Measurements from ENCODE around the gene SREBF1. TPM values are rescaled to one million over a fixed set of nuclear protein-coding genes. Genes with fewer than 3 reads are reported as not detected.
"Not testable (repeated sequence)": the region's sequence is repeated elsewhere in the genome, so short reads cannot be mapped to it uniquely, and the experiment has no call there.

The SREBF1 gene
- total and polyA plus RNA-seq, 5 donors = 28.7 to 45.7 (median 40.5) TPM

GRCh38 chr17:17808706-17809432 is 27.9 kb downstream of the SREBF1 start:
- Histone ChIP-seq H3K27ac (ENCODE audit: low read length) (no peak overlapping the region), H3K9me3 (ENCODE audit: control insufficient read depth, low read length) (no peaks in the 10 kb centered on the region), H3K4me3 (ENCODE audit: low read length) (no peak overlapping the region), H3K27me3 (ENCODE audit: control insufficient read depth, insufficient read depth) (no peaks in the 10 kb centered on the region), H3K4me1 (ENCODE audit: control insufficient read depth, insufficient read depth, low read length) (no peaks in the 10 kb centered on the region)
- no peak for ATAC-seq
- WGBS = 58% methylated on average over 15 of the region's 15 CpGs
- intact Hi-C loops (cut with DNase I) = no loop called here
- no peak for DNase-seq

DNA sequence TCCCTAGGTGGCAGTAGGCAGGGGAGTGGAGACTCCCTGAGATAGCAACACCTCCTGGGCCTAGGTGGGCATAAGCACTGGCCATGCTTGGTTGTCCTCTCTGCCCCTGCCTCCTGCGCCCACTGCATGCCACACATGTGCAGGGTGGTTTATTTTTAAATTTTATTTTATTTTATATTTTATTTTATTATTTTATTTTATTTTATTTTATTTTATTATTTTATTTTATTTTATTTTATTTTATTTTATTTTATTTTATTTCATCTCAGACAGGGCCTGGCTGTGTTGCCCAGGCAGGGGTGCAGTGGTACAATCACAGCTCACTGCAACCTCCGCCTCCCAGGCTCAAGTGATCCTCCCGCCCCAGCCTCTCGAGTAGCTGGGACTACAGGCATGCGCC is 28.6 kb downstream of the SREBF1 start:
- intact Hi-C loops (cut with DNase I); H3K27ac ChIP-seq (ENCODE audit: low read length); H3K27me3 ChIP-seq (ENCODE audit: control insufficient read depth, insufficient read depth); H3K4me3 ChIP-seq (ENCODE audit: low read length); ATAC-seq; DNase-seq; H3K4me1 ChIP-seq (ENCODE audit: control insufficient read depth, insufficient read depth, low read length); H3K9me3 ChIP-seq (ENCODE audit: control insufficient read depth, low read length): not testable (repeated sequence)
- WGBS = 95% methylated on average over 5 of the region's 5 CpGs

DNA sequence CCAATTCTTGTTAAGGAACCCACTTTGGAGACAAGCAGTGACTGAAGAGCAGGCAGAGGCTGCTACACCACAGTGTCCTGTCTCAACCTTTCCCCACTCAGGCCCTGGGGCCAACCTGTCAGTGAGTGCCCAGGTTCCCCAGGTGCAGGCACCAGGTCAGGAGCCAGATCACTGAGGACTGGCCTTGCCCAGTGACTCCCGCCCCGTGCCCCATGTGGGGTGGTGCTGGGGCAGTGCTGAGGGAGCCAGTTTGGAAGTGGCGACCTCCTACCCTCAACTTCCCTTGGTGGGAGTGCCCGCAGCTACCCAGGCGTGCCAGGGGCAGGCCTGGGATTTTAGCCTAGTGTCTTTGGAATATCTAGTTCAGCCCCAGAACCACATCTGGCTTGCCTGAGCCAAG is 29.3 kb downstream of the SREBF1 start:
- Histone ChIP-seq H3K9me3 (ENCODE audit: control insufficient read depth, low read length) (no peaks in the 10 kb centered on the region), H3K4me1 (ENCODE audit: control insufficient read depth, insufficient read depth, low read length) (no peaks in the 10 kb centered on the region), H3K27me3 (ENCODE audit: control insufficient read depth, insufficient read depth) (no peaks in the 10 kb centered on the region), H3K27ac (ENCODE audit: low read length) (no peak overlapping the region), H3K4me3 (ENCODE audit: low read length) (no peak overlapping the region)
- DNase-seq (no peak), ATAC-seq (no peak)
- 87% methylated on average over 5 of the region's 5 CpGs for WGBS
- intact Hi-C loops (cut with DNase I) = no loop called here

- no peak for ATAC-seq
- Histone ChIP-seq H3K4me1 (ENCODE audit: control insufficient read depth, insufficient read depth, low read length) (no peaks in the 10 kb centered on the region), H3K4me3 (ENCODE audit: low read length) (no peak overlapping the region), H3K27me3 (ENCODE audit: control insufficient read depth, insufficient read depth) (no peaks in the 10 kb centered on the region), H3K27ac (ENCODE audit: low read length) (no peak overlapping the region), H3K9me3 (ENCODE audit: control insufficient read depth, low read length) (no peaks in the 10 kb centered on the region)
- intact Hi-C loops (cut with DNase I) = no loop called here
- WGBS = 65% methylated on average over 17 of the region's 17 CpGs
- DNase-seq = no peak
Measured at GRCh38 chr17:17806611-17807274, 30.0 kb downstream of the SREBF1 start.

DNA sequence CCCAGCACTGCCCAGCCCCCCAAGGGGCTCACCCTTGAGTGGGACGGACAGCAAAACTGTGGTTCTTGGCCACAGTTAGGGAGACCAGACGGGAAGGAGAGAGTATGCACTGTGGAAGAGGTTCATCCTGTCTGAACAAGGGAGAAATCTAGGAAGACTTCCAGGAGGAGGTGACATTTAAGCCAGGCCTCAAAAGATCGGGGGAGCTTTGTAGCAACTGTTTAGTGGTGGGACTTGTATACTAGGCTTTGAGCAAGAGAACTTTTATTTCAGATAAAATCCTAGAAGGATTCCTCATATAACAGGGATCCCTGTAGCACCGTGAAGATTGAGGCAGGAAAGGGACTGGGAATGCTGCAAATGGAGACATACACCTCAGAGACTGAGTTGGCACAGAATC is 30.8 kb downstream of the SREBF1 start:
- Histone ChIP-seq H3K27me3 (ENCODE audit: control insufficient read depth, insufficient read depth) (no peaks in the 10 kb centered on the region), H3K4me1 (ENCODE audit: control insufficient read depth, insufficient read depth, low read length) (no peaks in the 10 kb centered on the region), H3K27ac (ENCODE audit: low read length) (peak overlapping the region; percentile 74), H3K4me3 (ENCODE audit: low read length) (no peak overlapping the region), H3K9me3 (ENCODE audit: control insufficient read depth, low read length) (no peaks in the 10 kb centered on the region)
- WGBS = 69% methylated on average over 4 of the region's 4 CpGs
- ATAC-seq (no peak), DNase-seq (no peak)
- intact Hi-C loops (cut with DNase I) = no loop called here

GRCh38 chr17:17805575-17805974 is 31.2 kb downstream of the SREBF1 start:
- no peaks in the 10 kb centered on the region for H3K27me3 ChIP-seq (ENCODE audit: control insufficient read depth, insufficient read depth)
- H3K9me3 ChIP-seq (ENCODE audit: control insufficient read depth, low read length) = no peaks in the 10 kb centered on the region
- intact Hi-C loops (cut with DNase I) = no loop called here
- 44% methylated on average over 9 of the region's 9 CpGs for WGBS
- DNase-seq (peak in 2 of 3 donors; percentile 74 to 83), ATAC-seq (peak; percentile 22 to 42)
- H3K4me3 ChIP-seq (ENCODE audit: low read length) = no peak overlapping the region
- H3K4me1 ChIP-seq (ENCODE audit: control insufficient read depth, insufficient read depth, low read length) = no peaks in the 10 kb centered on the region
- peak overlapping the region; percentile 74 for H3K27ac ChIP-seq (ENCODE audit: low read length)

- no peak for DNase-seq
- Histone ChIP-seq H3K27ac (ENCODE audit: low read length) (no peak overlapping the region), H3K4me1 (ENCODE audit: control insufficient read depth, insufficient read depth, low read length) (no peaks in the 10 kb centered on the region), H3K27me3 (ENCODE audit: control insufficient read depth, insufficient read depth) (no peaks in the 10 kb centered on the region), H3K4me3 (ENCODE audit: low read length) (no peak overlapping the region), H3K9me3 (ENCODE audit: control insufficient read depth, low read length) (no peaks in the 10 kb centered on the region)
- ATAC-seq = no peak
- WGBS = 98% methylated on average over 3 of the region's 3 CpGs
- intact Hi-C loops (cut with DNase I) = no loop called here
Measured at GRCh38 chr17:17804007-17804406, 32.8 kb downstream of the SREBF1 start.

- no peak overlapping the region for H3K4me3 ChIP-seq (ENCODE audit: low read length)
- 89% methylated on average over 13 of the region's 13 CpGs for WGBS
- H3K9me3 ChIP-seq (ENCODE audit: control insufficient read depth, low read length) = no peaks in the 10 kb centered on the region
- no peaks in the 10 kb centered on the region for H3K27me3 ChIP-seq (ENCODE audit: control insufficient read depth, insufficient read depth)
- H3K27ac ChIP-seq (ENCODE audit: low read length) = no peak overlapping the region
- no peak for ATAC-seq
- H3K4me1 ChIP-seq (ENCODE audit: control insufficient read depth, insufficient read depth, low read length) = no peaks in the 10 kb centered on the region
- DNase-seq = no peak
- intact Hi-C loops (cut with DNase I) = no loop called here
Measured at GRCh38 chr17:17801800-17802481, 34.8 kb downstream of the SREBF1 start.

DNA sequence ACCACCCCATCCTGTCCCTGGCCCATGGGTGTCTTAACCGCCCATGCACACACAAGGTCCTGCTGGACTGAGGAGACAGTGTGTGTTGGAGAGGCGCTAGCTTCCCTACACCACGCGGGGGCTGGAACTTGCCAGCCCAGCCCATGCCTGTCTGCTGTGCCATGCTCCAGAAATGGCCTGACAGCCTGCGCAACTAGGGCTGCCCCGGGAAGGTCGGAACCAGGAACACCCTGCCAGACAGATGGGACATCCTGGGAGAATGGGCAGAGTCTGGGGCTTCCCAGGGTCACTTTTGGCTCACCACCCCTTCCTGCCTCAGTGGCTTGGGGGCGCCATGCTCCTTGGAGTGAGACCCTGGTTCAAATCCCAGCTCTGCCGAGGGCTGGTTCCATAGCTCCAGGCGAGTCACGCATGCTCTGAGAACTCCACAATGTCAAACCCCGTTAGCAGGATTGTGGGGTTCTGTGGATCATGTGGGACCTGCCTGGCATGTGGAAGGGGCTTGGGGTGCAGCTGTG is 36.2 kb downstream of the SREBF1 start:
- DNase-seq (no peak), ATAC-seq (peak; percentile 7 to 41)
- H3K4me3 ChIP-seq (ENCODE audit: low read length) = no peak overlapping the region
- no peaks in the 10 kb centered on the region for H3K4me1 ChIP-seq (ENCODE audit: control insufficient read depth, insufficient read depth, low read length)
- no peaks in the 10 kb centered on the region for H3K9me3 ChIP-seq (ENCODE audit: control insufficient read depth, low read length)
- intact Hi-C loops (cut with DNase I) = no loop called here
- no peaks in the 10 kb centered on the region for H3K27me3 ChIP-seq (ENCODE audit: control insufficient read depth, insufficient read depth)
- H3K27ac ChIP-seq (ENCODE audit: low read length) = no peak overlapping the region
- WGBS = 85% methylated on average over 12 of the region's 12 CpGs

DNA sequence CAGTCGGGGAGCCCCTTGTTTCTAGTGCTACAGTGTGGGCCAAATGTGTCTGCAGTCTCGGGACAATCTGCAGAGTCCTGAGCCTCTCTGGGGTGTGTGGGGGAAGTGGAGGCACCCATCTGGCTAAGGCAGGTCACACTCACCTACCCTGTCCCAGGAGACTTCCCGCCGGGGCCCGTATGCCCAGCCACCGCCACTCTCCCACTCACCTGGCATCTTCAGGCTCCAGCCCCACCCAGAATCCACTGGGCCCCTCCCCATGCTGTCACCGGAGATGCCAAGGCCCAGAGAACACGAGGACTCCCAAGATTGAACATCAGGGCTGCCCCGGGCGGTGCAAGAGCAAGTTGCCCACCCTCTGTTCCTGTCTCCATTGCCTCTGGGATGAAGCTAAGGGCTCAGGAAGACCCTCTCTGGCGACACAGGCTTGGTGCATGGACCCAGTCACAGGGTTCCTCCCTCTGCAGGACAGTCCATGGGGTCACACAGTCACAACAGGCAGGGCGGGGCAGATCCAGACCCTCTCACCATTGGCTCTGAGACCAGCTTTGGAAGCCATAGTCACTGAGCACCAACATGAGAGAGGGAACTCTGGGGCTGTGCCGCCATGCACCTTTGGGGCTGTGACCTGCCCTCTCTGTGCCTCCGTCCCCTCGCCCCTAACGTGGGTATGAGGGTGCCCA is 38.1 kb downstream of the SREBF1 start:
- intact Hi-C loops (cut with DNase I) = loop anchor here in 1 of 4 donors (10.0 kb wide), 1 partner anchor 64 kb away; no protein-coding TSS in a partner anchor
- Histone ChIP-seq H3K27me3 (ENCODE audit: control insufficient read depth, insufficient read depth) (no peaks in the 10 kb centered on the region), H3K4me1 (ENCODE audit: control insufficient read depth, insufficient read depth, low read length) (no peaks in the 10 kb centered on the region), H3K4me3 (ENCODE audit: low read length) (no peak overlapping the region), H3K9me3 (ENCODE audit: control insufficient read depth, low read length) (no peaks in the 10 kb centered on the region), H3K27ac (ENCODE audit: low read length) (no peak overlapping the region)
- ATAC-seq = no peak
- DNase-seq = no peak
- 90% methylated on average over 16 of the region's 16 CpGs for WGBS
